ENCODE data around the gene MRPL41.
A peak's percentile ranks its signal among the peaks of the same experiment; 100 is the strongest.
"Not testable (repeated sequence)": the region's sequence is repeated elsewhere in the genome, so short reads cannot be mapped to it uniquely, and the experiment has no call there.

Gene MRPL41

DNA sequence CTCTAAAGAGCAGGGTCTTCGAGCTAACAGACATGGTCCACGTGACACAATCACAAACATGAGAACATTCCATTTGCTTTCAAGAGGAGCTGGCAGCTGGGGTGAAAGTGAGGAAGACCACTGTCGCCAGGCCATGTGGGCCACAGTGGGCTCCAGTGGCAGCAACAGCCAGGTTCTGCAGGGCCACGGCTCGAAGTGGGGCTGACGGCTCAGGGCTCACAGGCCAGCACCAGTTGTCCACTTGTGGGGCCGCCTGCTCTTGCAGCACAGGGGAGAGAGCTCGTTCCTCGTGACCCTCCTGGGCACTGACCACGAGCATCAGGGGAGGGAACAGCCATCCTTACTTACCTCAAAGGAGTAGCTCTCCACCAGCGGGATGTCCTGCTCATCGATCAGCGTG is 36.6 kb downstream of the MRPL41 start:
- DNase-seq: no peak

DNA sequence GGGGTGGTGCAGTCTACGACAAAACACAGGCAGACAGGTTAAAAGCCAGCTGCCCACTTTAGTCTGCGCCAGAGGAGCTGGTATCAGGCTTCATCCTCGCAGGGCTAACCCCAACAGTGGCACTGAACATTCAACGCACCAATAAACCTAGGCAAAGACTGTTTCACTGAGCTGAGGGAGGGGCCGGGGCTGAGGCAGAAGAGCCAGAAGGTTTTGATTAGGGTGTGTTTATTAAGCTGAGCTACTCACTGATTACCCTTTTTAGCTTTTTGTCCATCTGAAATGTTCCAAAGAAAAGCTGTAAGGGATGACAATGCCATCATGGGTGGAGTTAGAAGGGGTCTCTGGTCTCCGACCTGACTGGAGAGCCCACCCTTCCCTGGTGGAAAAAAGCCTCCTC is 37.2 kb downstream of the MRPL41 start:
- no peak for DNase-seq

DNA sequence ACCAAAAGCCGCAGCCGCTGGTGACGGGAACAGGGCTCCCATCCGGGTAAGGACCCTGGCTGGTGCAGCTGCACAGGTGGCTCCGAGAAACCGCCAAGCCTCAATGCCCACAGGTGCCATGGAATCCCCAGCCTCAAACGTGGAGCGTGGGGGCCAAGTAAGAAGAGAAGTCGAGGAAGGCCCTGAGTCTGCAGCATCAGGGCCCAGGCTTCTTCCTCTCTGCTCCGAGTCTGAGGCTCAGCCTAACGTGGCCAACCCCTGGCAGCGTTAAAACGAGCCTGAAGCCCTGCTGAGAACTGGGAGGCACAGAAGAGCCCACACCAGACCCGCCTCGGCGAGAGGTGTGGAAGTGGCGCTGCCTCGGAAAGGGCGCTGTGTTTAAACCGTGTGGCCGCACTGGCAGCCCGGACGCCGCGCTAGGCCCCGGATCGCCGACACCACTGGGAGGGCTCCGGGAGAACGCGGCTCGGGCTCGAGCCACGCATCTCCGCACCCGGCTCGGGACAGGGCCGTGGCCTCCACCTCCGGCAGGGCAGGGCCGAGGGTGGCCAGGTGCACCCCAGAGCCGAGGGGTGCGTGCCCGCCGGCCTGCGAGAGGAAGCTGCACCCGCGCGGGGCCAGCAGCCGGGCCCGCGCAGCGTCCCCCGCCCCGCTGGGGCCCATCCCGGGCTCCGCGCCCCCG is 37.9 kb downstream of the MRPL41 start:
- no peak for DNase-seq

DNA sequence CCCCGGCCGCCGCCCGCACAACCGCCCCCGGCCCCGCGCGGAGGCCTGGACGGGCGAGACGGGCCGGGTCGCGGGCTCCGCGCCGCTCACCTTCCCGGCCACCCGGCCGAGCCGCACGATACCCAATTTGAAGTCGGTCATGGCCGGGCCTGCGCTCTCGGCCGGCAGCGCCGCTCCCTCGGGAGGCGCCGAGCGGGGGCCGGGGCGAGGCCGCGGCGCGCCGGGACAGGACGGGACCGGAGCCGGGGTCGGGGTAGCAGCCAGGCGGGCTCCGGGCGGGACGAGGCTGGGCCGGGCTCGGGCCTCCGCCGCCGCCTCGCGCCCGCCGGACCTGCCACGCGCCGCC is 38.4 kb downstream of the MRPL41 start:
- DNase-seq: no peak

DNA sequence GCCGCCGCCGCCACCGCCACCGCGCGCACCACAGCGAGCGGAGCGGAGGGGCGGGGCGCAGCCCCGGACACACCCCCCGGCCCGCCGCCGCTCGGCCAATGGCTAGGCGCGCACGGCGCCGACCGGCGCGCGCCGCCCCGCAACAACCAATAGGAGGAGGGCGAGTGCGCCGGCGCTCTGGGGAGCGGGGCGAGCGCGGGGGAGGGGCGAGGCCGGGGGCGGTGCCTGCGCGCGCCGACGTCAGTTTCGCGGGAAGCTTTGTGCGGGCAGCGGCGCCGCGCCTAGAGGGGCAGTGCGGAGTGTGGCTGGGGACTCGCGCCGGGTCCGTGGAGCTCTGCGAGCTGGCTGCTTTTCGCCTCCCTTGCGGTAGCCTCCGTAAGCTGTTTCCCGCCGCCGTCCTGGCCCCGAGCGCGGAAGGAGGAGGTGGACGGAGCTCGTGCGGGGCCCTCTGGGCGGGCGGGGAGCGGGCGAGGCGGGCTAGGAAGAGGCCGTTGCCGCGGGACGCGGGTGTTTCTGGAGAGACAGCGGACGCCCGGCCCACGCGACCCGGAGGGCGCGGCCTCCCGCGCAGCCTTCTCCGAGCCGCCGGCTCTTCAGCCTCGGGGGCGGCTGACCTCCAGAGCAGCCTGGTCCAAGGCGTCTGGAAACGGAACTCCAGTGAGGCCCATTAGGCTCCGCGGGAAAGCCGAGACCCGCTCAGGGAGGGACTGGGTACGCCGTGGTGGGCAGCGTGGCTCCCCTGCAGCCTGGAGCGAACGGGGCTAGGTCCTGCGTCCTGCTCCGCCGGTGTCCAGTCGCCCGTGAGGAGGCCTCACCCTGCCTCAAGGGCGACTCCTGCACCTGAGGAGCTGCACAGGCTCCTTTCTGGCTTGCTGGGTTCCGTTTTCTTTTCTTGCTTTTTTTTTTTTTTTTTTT is 39.0 kb downstream of the MRPL41 start, which contains the start of gene ZMYND19:
Gene ZMYND19 (minus strand): TSS at position 44 of the 915 bp plus-strand sequence. CDS start 249 bp downstream, outside the sequence.
- peak; percentile 93 for DNase-seq

DNA sequence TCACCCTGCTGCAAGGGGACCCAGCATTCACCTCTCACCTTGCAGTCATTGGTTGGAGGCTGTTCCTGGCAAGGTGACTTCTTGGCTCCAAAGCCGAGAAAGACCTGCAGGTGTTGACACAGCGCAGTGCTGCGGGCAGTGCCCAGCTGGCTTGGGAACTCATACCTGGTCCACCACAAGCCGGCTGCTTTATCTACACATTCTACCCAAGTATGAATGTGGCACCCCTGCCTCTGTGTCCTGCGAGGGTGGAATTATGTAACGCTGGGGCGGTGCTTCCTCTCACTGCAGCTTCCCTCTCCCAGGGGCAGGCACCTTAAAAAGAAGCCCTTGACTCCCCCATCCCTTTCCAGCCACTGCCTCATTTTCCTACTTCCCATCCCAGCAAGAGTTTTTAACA is 41.1 kb downstream of the MRPL41 start:
- peak; percentile 16 for DNase-seq

DNA sequence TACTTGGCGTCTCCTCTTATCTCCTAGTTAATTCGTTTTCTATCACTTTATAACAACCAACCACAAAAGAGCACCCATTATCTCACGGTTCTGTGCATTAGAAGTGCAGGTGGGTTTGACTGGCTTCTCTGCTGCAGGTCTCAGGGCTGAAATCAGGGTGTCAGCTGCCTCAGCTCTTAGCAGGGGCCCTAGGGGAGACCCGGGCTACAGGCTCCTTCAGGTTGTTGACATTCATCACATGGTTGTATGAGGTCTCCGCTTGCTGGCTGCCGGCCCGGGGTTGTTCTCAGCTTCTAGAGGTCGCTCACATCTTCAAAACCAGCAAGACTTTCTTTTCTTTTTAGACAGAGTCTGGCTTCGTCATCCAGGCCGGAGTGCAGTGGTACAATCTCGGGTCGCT is 41.5 kb downstream of the MRPL41 start:
- no peak for DNase-seq

DNA sequence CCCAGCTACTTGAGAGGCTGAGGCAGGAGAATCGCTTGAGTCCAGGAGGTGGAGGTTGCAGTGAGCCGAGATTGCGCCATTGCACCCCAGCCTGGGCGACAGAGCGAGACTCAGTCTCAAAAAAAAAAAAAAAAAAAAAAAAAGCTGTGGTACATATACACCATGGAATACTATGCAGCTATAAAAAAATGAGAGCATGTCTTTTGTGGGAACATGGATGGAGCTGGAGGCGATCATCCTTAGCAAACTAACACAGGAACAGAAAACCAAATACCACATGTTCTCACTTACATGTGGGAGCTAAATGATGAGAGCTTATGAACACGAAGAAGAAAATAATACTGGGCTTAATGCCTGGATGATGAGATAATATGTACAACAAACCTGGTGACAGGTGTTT is 44.9 kb downstream of the MRPL41 start:
- DNase-seq: not testable (repeated sequence)

DNA sequence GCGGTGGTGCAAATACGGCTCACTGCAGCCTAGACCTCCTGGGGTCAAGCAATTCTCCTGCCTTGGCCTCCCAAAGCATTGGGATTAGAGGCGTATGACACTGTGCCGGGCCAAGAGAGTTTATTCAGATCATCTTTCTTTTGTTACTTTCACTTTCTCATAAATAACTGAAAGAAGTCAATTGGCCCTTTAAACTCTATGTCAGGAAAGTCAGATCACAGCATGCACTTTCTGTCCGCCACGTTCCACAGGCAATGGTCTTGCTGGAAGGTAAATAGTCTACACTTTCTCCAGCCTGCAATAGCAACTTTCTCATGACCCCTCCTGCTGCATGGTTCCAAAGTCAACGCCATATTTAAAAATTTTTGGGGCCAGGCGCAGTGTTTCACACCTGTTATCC is 47.3 kb downstream of the MRPL41 start:
- no peak for DNase-seq

Measured in NCI-H345 (cell line).